Upper lobe of left lung (tissue), 4 donors: ENCODE measurements around the gene TMEM106C.

ENCODE experiments used
- CTCF ChIP-seq, 6 experiments: fragments of 450-650 bp in 4 of 6; fragments of 200-600 bp in 2 of 6; sonication (generic) in 2 of 6; IDR thresholded peaks; one replicate each; pipeline ENCODE4 v1.5.1; 2016 to 2019; ENCODE audit warnings: antibody characterized with exemption in 6 of 6
- POLR2A ChIP-seq, 4 donors: fragments of 450-650 bp; IDR thresholded peaks; one replicate each; pipeline ENCODE4 v1.5.1; 2016 to 2017; ENCODE audit warnings: antibody characterized with exemption in 4 of 4, mild to moderate bottlenecking in 2 of 4
- POLR2AphosphoS5 ChIP-seq, 2 donors: sonication (generic); formaldehyde crosslinking; IDR thresholded peaks; one replicate each; pipeline ENCODE4 v1.5.1; 2017; ENCODE audit warnings: antibody characterized with exemption in 2 of 2

GRCh38 chr12:47980779-47981495, 17.5 kb downstream of the TMEM106C start:
- TF ChIP-seq CTCF (IDR thresholded peaks at IDR 0.05) (no peak), POLR2AphosphoS5 (IDR thresholded peaks at IDR 0.05) (no peak), POLR2A (IDR thresholded peaks at IDR 0.05) (no peak)
